OCI-LY1 (cell line): ENCODE results near the gene CASZ1.

Experiments used
- H2AFZ ChIP-seq: fragments of 200-600 bp; sonication (generic), shearing (Covaris generic); 2 replicates; pipeline ENCODE4 v1.6.0; 2014; ENCODE audit warnings: antibody characterized with exemption, mild to moderate bottlenecking, low read length
- H3F3A ChIP-seq: fragments of 200-600 bp; sonication (generic), shearing (Covaris generic); 2 replicates; pipeline ENCODE4 v1.6.0; 2014; ENCODE audit warnings: mild to moderate bottlenecking, antibody characterized with exemption, low read length, moderate library complexity; ENCODE audit not compliant: insufficient read depth
- H3K27ac ChIP-seq: fragments of 200-600 bp; sonication (generic); 2 replicates; pipeline ENCODE4 v1.5.1; 2014; ENCODE audit warnings: low read length, mixed run types, mild to moderate bottlenecking, low read depth; ENCODE audit not compliant: poor library complexity, severe bottlenecking
- H3K27me3 ChIP-seq: fragments of 200-600 bp; sonication (generic); 2 replicates; pipeline ENCODE4 v1.6.0; 2014; ENCODE audit warnings: antibody characterized with exemption, mild to moderate bottlenecking, low read length, moderate library complexity; ENCODE audit not compliant: insufficient read depth
- H3K36me3 ChIP-seq: fragments of 200-600 bp; sonication (generic); 2 replicates; pipeline ENCODE4 v1.6.1; 2014; ENCODE audit warnings: mild to moderate bottlenecking, antibody characterized with exemption, low read length, moderate library complexity, mixed read lengths; ENCODE audit not compliant: insufficient read depth
- H3K4me1 ChIP-seq: fragments of 200-600 bp; sonication (generic); 2 replicates; pipeline ENCODE4 v1.5.1; 2014; ENCODE audit warnings: mild to moderate bottlenecking, low read length, moderate library complexity; ENCODE audit not compliant: insufficient read depth, severe bottlenecking
- H3K4me2 ChIP-seq: fragments of 200-600 bp; sonication (generic), shearing (Covaris generic); 2 replicates; pipeline ENCODE4 v1.6.1; 2014; ENCODE audit warnings: low read length
- H3K4me3 ChIP-seq: fragments of 200-600 bp; sonication (generic); 2 replicates; pipeline ENCODE4 v1.5.1; 2014; ENCODE audit warnings: low read length, low read depth, mild to moderate bottlenecking, mixed read lengths; ENCODE audit not compliant: poor library complexity, severe bottlenecking
- H3K79me2 ChIP-seq: fragments of 200-600 bp; shearing (Covaris generic); 2 replicates; pipeline ENCODE4 v1.6.1; 2016; ENCODE audit warnings: mixed run types, low read length, mixed read lengths; ENCODE audit not compliant: insufficient read depth
- H3K9ac ChIP-seq: fragments of 200-600 bp; sonication (generic), shearing (Covaris generic); 2 replicates; pipeline ENCODE4 v1.6.1; 2014; ENCODE audit warnings: mild to moderate bottlenecking, low read length, mixed read lengths
- H3K9me2 ChIP-seq: fragments of 200-600 bp; sonication (generic), shearing (Covaris generic); 2 replicates; pipeline ENCODE4 v1.6.1; 2014; ENCODE audit warnings: low read depth, mild to moderate bottlenecking, low read length, mixed read lengths
- H3K9me3 ChIP-seq: fragments of 200-600 bp; shearing (Covaris generic); 2 replicates; pipeline ENCODE4 v1.6.1; 2014; ENCODE audit warnings: low read length, mixed read lengths
- H4K20me1 ChIP-seq: fragments of 200-600 bp; sonication (generic), shearing (Covaris generic); 2 replicates; pipeline ENCODE4 v1.6.0; 2016; ENCODE audit warnings: mild to moderate bottlenecking, low read length; ENCODE audit not compliant: insufficient read depth
- EZH2 ChIP-seq: fragments of 200-600 bp; sonication (generic), shearing (Covaris generic); IDR thresholded peaks from 2 replicates; pipeline ENCODE4 v1.8.0; 2017; ENCODE audit warnings: borderline replicate concordance, mixed run types, mild to moderate bottlenecking, antibody characterized with exemption, low read length, moderate library complexity, mixed read lengths
- TF ChIP-seq, protein P1 (sequence below): fragments of 200-600 bp; sonication (generic), shearing (Covaris generic); IDR thresholded peaks from 2 replicates; pipeline ENCODE4 v1.5.1; 2017; ENCODE audit warnings: mild to moderate bottlenecking, antibody characterized with exemption, low read length, moderate library complexity, mixed read lengths

CASZ1 gene

DNA sequence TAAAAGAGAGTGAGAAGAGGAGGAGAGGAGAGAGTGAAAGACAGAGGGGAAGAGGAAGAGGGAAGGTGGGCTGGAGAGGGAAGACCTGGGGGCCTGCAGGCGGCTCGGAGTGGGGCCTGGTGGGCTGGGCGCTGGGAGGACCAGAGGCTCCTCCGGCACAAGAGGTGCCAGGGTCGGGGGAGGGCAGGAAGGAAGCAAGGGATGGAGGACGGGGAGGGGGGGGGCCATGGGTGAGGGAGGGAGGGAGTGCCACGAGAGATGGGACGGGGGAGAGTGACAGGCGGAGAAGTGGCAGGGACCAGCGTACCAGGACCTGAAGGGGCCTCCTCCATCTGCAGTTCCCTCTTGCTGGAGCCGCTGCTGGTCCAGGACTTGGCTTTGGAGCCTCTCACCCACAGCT, 87.7 kb downstream of the CASZ1 start:
- H3F3A ChIP-seq = no peaks in the 10 kb centered on the region
- H2AFZ ChIP-seq = no peak overlapping the region
- no peaks in the 10 kb centered on the region for H3K9me3 ChIP-seq
- no peaks in the 10 kb centered on the region for H3K36me3 ChIP-seq
- no peaks in the 10 kb centered on the region for H3K9me2 ChIP-seq
- no peak overlapping the region for H3K4me3 ChIP-seq
- no peaks in the 10 kb centered on the region for H3K79me2 ChIP-seq
- H3K4me1 ChIP-seq = no peaks in the 10 kb centered on the region
- no peaks in the 10 kb centered on the region for H3K27me3 ChIP-seq
- no peak for TF ChIP-seq EZH2
- TF ChIP-seq, protein P1, sequence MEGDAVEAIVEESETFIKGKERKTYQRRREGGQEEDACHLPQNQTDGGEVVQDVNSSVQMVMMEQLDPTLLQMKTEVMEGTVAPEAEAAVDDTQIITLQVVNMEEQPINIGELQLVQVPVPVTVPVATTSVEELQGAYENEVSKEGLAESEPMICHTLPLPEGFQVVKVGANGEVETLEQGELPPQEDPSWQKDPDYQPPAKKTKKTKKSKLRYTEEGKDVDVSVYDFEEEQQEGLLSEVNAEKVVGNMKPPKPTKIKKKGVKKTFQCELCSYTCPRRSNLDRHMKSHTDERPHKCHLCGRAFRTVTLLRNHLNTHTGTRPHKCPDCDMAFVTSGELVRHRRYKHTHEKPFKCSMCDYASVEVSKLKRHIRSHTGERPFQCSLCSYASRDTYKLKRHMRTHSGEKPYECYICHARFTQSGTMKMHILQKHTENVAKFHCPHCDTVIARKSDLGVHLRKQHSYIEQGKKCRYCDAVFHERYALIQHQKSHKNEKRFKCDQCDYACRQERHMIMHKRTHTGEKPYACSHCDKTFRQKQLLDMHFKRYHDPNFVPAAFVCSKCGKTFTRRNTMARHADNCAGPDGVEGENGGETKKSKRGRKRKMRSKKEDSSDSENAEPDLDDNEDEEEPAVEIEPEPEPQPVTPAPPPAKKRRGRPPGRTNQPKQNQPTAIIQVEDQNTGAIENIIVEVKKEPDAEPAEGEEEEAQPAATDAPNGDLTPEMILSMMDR = no peak
- H4K20me1 ChIP-seq = no peaks in the 10 kb centered on the region
- H3K4me2 ChIP-seq = no peak overlapping the region
- no peak overlapping the region for H3K9ac ChIP-seq
- no peak overlapping the region for H3K27ac ChIP-seq

DNA sequence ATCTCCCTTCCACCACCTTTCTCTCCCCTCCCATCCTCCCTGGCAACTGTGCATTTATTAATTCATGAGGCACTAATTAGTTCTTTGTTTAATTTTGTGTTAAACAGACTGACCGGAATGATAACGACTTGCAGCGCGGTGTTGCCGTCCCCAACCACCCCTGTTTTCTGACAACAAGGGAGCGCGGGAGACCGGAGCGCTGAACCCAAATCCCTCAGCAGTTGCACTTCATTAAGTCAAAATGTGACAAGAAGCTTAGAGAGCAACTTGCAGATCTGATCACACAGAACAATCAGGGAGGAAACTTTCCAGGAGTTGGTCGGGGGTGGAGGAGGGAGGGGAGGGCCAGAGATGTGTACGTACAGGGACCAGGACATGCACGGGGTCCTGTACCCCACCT, 89.2 kb downstream of the CASZ1 start:
- no peaks in the 10 kb centered on the region for H3K27me3 ChIP-seq
- no peaks in the 10 kb centered on the region for H3K4me1 ChIP-seq
- H4K20me1 ChIP-seq = no peaks in the 10 kb centered on the region
- H3K9ac ChIP-seq = no peak overlapping the region
- no peaks in the 10 kb centered on the region for H3K36me3 ChIP-seq
- H3K9me3 ChIP-seq = no peaks in the 10 kb centered on the region
- no peak overlapping the region for H3K27ac ChIP-seq
- no peak overlapping the region for H3K4me3 ChIP-seq
- TF ChIP-seq EZH2 = no peak
- TF ChIP-seq, protein P1 = no peak
- H3K9me2 ChIP-seq = no peaks in the 10 kb centered on the region
- H3K4me2 ChIP-seq = no peak overlapping the region
- H3K79me2 ChIP-seq = no peaks in the 10 kb centered on the region
- H3F3A ChIP-seq = no peaks in the 10 kb centered on the region
- H2AFZ ChIP-seq = no peak overlapping the region

DNA sequence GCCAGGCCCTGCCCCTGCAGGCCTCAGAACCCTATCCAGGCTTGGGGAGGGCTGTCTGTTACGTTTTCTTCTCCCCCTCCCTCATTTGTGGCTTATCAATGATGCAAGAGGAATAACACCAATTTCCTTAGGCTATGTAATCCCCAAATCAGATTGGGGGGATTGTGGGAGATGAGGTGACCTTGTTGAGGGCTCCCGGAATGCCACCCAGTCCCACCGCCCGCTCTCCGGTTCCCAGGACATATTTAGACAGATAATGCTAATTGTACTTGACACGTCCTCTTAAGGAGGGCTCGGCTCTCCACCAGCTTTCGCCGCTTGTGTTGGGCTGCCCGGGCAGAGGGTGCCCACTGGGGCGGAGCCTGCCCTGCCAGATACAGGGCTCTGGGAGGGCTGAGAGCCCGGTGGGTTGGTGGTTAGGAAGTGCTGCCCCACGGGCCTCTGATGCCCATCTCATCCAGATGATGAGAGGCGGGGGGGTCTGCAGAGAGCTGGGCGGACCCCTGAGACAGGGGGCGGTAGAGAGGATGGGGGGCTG, 90.0 kb downstream of the CASZ1 start:
- no peak overlapping the region for H2AFZ ChIP-seq
- H3K4me2 ChIP-seq = no peak overlapping the region
- no peaks in the 10 kb centered on the region for H3K79me2 ChIP-seq
- no peak overlapping the region for H3K27ac ChIP-seq
- H3K4me3 ChIP-seq = no peak overlapping the region
- H3K4me1 ChIP-seq = no peaks in the 10 kb centered on the region
- no peaks in the 10 kb centered on the region for H3K27me3 ChIP-seq
- H3K9me3 ChIP-seq = no peaks in the 10 kb centered on the region
- H4K20me1 ChIP-seq = no peaks in the 10 kb centered on the region
- H3K9ac ChIP-seq = no peak overlapping the region
- H3F3A ChIP-seq = no peaks in the 10 kb centered on the region
- no peaks in the 10 kb centered on the region for H3K36me3 ChIP-seq
- TF ChIP-seq, protein P1 = no peak
- no peak for TF ChIP-seq EZH2
- H3K9me2 ChIP-seq = no peaks in the 10 kb centered on the region
